Activated CD4-positive, CD25-positive, alpha-beta regulatory T cell treated with anti-CD3 and anti-CD28 coated beads, Interleukin-2, amount 50 U/mL, for 16 hours (primary cell): ENCODE data around the gene ASTN2.

Source experiments
- DNase-seq: peaks from one replicate; pipeline ENCODE4 v3.0.0-alpha.2; 2020; ENCODE audit warnings: low read depth, low spot score

The ASTN2 gene

GRCh38 chr9:117415358-117415914, 579 bp upstream of the ASTN2 start:
- DNase-seq: no peak

DNA sequence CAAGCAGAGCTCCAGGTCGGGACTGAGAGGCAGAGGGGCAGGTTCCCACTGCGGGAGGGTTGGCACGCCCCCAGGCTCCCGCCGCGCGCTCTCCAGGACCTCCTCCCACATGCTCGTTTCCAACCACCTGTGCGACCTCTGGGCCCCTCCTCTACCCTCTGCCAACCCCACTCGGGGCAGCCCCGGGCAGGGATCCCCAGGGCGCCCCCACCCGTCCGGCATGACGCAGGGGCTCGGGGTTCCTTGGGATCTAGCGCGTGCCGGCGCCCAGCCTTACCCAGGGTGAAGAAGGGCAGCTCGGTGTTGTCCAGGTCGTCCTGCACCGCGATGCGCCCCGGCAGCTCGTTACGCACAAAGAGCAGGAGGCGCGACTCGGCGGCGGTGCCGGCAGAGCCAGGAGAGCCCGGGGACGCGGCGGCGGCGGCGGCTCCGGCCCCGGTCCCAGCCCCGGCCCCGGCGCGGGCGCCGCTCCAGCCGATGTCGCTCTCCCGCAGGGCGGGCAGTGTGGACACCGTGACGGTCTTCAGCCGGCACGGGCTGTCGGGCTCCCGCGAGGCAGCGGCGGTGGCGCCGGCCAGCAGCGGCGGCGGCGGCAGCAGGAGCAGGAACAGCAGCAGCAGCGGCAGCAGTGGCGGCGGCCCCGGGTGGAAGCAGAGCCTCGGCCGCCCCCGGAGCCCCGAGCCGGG, 494 bp downstream of the ASTN2 start:
- DNase-seq: no peak

- no peak for DNase-seq
These were observed 1.3 kb downstream of the ASTN2 start for GRCh38 chr9:117413346-117414219.

GRCh38 chr9:117412841-117413240, 2.0 kb downstream of the ASTN2 start:
- no peak for DNase-seq

DNA sequence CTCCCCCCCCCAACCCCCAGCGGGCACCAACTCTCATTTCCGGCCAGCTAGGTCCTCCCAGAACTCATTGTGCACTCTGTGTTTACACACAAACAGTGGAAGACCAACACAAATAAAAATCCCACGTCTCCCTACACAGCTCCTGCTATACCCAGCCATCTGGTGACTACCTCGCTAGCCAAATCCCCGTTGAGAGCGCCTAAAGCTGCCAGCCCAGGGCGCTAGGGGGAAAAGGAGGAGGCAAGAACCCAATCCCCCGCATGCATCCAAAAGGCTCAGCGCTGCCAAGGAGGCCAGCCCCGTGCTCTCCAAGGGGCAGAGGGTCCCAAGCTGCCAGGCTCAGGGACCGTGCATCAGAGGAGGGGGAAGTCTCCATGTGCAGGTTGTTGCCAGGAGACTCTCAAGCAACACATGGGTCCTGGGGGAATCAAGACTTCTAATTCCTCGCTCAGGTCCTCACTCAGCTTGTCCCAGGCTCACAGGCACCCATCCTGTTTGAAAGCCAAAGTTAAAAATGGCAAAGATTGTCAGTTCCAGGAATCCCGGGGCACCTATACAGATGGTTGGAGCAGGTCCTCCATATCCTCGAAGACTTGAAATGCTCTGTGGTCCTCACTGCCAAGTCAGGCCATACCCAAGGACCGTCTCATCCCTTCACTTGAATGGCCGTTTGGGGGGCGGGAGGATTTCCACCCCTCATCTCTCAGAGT, 2.7 kb downstream of the ASTN2 start:
- no peak for DNase-seq

DNA sequence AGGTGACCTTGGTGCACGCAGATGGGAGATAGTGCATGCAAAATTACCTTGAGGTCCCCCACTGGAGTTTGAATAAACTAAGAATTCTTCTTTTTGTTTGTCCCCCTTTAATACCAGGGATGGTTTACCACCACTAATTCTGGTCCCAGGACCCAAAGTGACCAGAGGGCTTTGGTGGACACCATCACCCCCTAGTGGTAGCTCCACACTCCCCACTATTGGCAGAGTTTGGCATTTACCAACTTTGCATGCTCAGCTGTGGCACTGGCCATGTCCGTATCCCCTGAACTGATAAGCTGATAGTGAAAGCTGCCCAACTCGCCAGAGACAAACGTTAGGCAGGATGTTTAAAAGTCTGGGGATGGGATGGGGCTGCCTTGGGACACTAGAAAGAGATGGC, 3.3 kb downstream of the ASTN2 start:
- no peak for DNase-seq

- DNase-seq: no peak
These were observed 5.5 kb downstream of the ASTN2 start for GRCh38 chr9:117409321-117409720.

GRCh38 chr9:117407436-117408022, 7.3 kb downstream of the ASTN2 start:
- no peak for DNase-seq

DNA sequence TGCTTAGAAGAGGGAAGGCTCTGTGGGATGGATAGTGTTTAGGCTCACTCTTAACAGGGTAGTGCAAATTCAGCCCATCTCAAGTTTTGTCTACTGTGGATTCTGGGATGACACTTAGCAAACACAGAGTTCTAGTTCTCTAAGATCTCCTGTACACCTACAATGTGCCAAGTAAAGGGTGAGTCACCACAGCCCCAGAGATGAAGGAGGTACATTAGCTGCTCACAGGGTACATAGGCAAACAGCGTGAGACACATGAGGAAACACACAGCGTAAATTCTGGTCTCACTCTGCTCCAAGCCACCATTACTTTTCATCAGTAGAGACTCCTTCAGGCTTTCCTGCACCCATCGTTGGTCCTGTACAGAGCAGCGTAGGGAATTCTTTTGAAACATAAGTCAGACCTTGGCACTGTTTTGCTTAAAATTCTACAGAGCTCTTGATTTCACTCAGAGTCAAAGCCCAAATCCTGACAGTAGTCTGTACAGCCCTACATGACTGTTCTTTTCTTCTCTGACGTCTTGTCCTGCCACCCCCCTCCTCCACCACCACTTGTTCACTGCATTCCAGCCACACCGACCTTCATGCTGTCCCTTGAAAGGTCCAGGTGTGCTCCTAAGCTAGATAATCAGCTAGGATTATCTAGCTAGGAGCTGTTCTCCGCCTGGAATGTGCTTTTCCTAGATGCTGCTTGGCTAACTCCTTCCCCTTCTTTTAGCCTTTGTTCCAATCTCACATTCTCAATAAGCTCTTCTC, 8.7 kb downstream of the ASTN2 start:
- no peak for DNase-seq

GRCh38 chr9:117403848-117404247, 11.0 kb downstream of the ASTN2 start:
- DNase-seq: no peak

DNA sequence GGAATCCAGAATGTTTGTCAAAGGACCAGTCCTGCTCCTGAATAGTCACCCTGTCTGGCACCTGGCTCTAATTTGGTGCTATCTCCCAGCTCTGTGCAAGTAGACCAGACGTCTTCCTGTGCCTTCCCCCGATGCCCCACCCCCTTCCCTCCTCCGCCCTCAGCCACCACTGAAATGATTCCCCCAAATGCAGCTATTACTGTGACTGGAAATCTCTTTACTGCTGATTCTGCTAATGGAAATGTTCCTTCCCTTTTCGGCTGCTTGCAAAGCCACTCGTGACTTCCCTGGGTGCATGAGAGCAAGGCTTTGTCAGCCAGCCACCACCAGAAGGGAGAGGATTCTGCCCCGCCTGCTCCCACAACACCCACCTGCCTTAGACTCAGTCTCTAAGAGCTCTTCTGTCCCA, 11.4 kb downstream of the ASTN2 start:
- no peak for DNase-seq

DNA sequence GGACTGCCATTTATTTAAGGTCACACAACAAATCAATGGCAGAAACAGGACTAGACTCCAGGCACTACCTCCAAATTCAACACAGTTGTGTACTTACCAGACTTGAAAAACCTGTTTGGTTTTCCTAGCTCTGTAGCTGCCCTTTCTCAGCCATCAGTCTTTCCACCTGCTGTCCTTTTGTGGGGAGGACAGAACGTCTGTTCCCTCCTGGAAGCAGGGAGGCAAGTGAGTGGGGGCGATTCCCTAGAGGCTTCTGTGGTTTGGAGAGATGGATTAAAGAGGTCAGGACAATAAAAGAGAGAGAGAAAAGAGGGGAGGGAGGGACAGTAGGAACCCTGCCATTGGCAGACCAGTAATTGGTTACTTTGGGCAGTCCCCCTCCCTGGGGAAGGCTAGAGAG, 14.7 kb downstream of the ASTN2 start:
- DNase-seq: no peak

- DNase-seq: no peak
These were observed 19.7 kb downstream of the ASTN2 start for GRCh38 chr9:117395151-117395650.

DNA sequence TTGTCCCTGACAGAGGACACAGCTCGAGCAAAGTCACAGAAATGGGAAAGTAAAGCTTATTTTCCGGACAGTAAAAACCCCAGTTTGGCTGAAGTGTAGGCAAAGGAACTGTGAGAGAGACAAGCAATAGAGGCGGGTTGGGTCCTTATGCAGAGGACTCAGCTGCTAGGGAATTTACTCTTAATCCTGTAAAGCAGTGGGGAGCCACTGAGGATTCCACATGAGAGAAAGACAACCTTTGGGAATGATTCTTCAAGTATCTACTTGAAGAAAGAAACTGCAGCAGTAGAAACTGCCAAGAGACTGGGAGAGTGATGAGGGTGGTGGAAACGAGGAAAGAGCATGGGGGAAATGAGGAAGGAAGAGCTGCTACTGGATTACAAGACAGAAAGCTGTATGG, 20.2 kb downstream of the ASTN2 start:
- no peak for DNase-seq

DNA sequence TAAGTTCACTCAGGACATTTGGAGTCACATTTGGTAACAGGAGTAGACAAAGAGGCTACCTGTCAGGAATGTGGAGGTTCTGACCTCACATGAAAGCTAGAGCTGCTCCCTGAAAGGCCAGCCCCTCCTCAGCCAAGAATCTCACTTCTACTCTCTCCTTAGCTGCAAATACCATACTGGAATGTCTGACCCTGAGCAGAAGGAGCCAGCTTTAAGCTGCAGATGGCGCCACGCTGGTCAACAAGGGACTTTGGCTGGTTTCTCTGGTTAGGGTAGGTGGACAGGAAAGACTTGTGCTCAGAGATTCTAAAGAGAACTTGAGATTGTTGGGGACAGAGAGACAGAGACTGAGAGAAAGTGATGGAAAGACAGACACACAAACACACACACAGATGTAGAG, 21.9 kb downstream of the ASTN2 start:
- no peak for DNase-seq

DNA sequence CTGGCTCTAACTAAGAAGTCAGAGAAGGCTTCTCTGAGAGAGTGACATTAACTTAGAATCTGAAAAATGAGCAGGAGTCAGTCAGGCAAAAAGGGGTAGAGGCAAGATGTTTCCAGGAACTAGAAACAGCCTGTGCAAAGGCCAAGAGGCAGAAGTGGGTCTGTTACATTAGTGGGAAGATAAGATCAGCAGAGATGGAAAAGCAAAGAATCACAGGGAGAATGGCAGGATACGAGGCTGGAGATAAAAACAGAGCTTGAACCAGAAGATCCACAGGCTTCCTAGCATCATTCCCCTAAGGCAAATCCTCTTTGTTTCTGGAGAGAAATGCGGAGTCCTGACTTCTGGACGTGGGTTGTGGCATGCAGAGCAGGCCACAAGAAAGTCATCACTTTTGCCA, 27.4 kb downstream of the ASTN2 start:
- DNase-seq: no peak

DNA sequence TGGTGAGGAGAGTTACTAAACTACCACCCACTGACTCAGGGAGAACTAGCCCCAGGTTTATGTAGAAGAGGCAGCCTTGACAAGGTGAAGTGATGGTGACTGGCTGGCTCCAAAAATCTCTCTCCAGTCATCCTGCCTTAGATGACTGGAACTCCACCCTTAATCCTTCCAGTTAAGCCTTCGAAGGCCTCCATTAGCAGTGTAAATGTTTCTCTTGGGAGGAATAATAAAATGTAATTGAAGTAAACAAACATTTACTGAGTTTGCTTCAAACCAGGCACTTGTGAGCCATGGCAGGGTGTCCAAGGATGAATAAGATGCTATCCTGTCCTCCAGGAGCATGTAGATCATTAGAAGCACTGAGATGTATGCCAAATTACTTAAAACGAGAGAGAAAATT, 35.5 kb downstream of the ASTN2 start:
- no peak for DNase-seq

- no peak for DNase-seq
These were observed 37.8 kb downstream of the ASTN2 start for GRCh38 chr9:117377046-117377445.

- no peak for DNase-seq
These were observed 38.9 kb downstream of the ASTN2 start for GRCh38 chr9:117375956-117376355.

GRCh38 chr9:117374076-117374725, 40.7 kb downstream of the ASTN2 start:
- DNase-seq: no peak
